Activated T-helper 1 cell treated with anti-CD3 and anti-CD28 coated beads, Interleukin-12 subunit alpha, Interleukin-12 subunit beta, Interleukin-2, Interleukin-4 antibody, amounts not matched to agents 30 ng/mL and 10 ng/mL and 1 ng/mL, durations not matched to agents 14 hours and 24 hours and 36 hours (primary cell): ENCODE data around the gene PSME4. TPM values are rescaled to one million over a fixed set of nuclear protein-coding genes. Genes with fewer than 3 reads are reported as not detected.

Experiments used
- DNase-seq: peaks from one replicate; pipeline ENCODE4 v3.0.0; 2021; ENCODE audit warnings: low spot score
- H3K27ac Mint-ChIP-seq: one replicate; pipeline ENCODE4 v1.8.0; 2021; ENCODE audit warnings: mild to moderate bottlenecking, mixed read lengths
- H3K27me3 Mint-ChIP-seq: one replicate; pipeline ENCODE4 v1.8.0; 2022; ENCODE audit warnings: mild to moderate bottlenecking, moderate library complexity, mixed read lengths; ENCODE audit not compliant: insufficient read depth
- H3K36me3 Mint-ChIP-seq: one replicate; pipeline ENCODE4 v1.8.0; 2021; ENCODE audit warnings: low read depth, mixed read lengths
- H3K4me1 Mint-ChIP-seq: one replicate; pipeline ENCODE4 v1.8.0; 2021; ENCODE audit warnings: low read depth, mixed read lengths
- H3K4me3 Mint-ChIP-seq: one replicate; pipeline ENCODE4 v1.8.0; 2021; ENCODE audit warnings: mild to moderate bottlenecking, moderate library complexity, mixed read lengths
- H3K9me3 Mint-ChIP-seq: one replicate; pipeline ENCODE4 v1.8.0; 2021; ENCODE audit warnings: mixed read lengths
- intact Hi-C: fragments of 100-400 bp; cut with micrococcal nuclease; formaldehyde crosslinking; loops from one replicate; pipeline ENCODE4 v1.15.1; 2024
- total RNA-seq: library from RNA; stranded (reverse); gene quantifications from 2 replicates; pipeline ENCODE4 v1.2.3, GENCODE V29; 2022

PSME4 gene
- total RNA-seq, 1 donor from 2014 or later, result 59.7 TPM

- Mint-ChIP-seq H3K27me3 (no peaks in the 10 kb centered on the region), H3K36me3 (peaks cover 40% of the 10 kb centered on the region), H3K4me3 (no peak overlapping the region), H3K27ac (no peak overlapping the region), H3K4me1 (no peaks in the 10 kb centered on the region), H3K9me3 (no peaks in the 10 kb centered on the region)
- DNase-seq, result no peak
- intact Hi-C loops, result no loop called here
Observed at GRCh38 chr2:53905396-53905795, 65.4 kb downstream of the PSME4 start.

- DNase-seq, result no peak
- no peaks in the 10 kb centered on the region for H3K4me1 Mint-ChIP-seq
- H3K36me3 Mint-ChIP-seq, result peaks cover 44% of the 10 kb centered on the region
- H3K9me3 Mint-ChIP-seq, result no peaks in the 10 kb centered on the region
- H3K27ac Mint-ChIP-seq, result no peak overlapping the region
- no peaks in the 10 kb centered on the region for H3K27me3 Mint-ChIP-seq
- intact Hi-C loops, result no loop called here
- no peak overlapping the region for H3K4me3 Mint-ChIP-seq
Observed at GRCh38 chr2:53903011-53903410, 67.8 kb downstream of the PSME4 start.

- no peaks in the 10 kb centered on the region for H3K9me3 Mint-ChIP-seq
- DNase-seq, result no peak
- H3K4me1 Mint-ChIP-seq, result no peaks in the 10 kb centered on the region
- peaks cover 36% of the 10 kb centered on the region for H3K36me3 Mint-ChIP-seq
- intact Hi-C loops, result no loop called here
- no peaks in the 10 kb centered on the region for H3K27me3 Mint-ChIP-seq
- no peak overlapping the region for H3K27ac Mint-ChIP-seq
- no peak overlapping the region for H3K4me3 Mint-ChIP-seq
Observed at GRCh38 chr2:53901192-53901591, 69.6 kb downstream of the PSME4 start.

- H3K4me3 Mint-ChIP-seq, result no peak overlapping the region
- H3K9me3 Mint-ChIP-seq, result no peaks in the 10 kb centered on the region
- H3K27me3 Mint-ChIP-seq, result no peaks in the 10 kb centered on the region
- peaks cover 38% of the 10 kb centered on the region for H3K36me3 Mint-ChIP-seq
- DNase-seq, result no peak
- H3K27ac Mint-ChIP-seq, result no peak overlapping the region
- intact Hi-C loops, result no loop called here
- H3K4me1 Mint-ChIP-seq, result no peaks in the 10 kb centered on the region
Observed at GRCh38 chr2:53896864-53897263, 73.9 kb downstream of the PSME4 start.

GRCh38 chr2:53886406-53887280 is 84.2 kb downstream of the PSME4 start:
- DNase-seq, result no peak
- no peaks in the 10 kb centered on the region for H3K9me3 Mint-ChIP-seq
- intact Hi-C loops, result loop anchor here (2.0 kb wide), 1 partner anchor 78 kb away; no protein-coding TSS in a partner anchor

GRCh38 chr2:53884883-53885282 is 85.9 kb downstream of the PSME4 start:
- no peak for DNase-seq
- no peaks in the 10 kb centered on the region for H3K9me3 Mint-ChIP-seq
- H3K4me3 Mint-ChIP-seq, result no peak overlapping the region
- H3K36me3 Mint-ChIP-seq, result peaks cover 55% of the 10 kb centered on the region
- H3K27me3 Mint-ChIP-seq, result no peaks in the 10 kb centered on the region
- no peak overlapping the region for H3K27ac Mint-ChIP-seq
- intact Hi-C loops, result no loop called here
- H3K4me1 Mint-ChIP-seq, result peaks cover 23% of the 10 kb centered on the region

More at GRCh38 chr2:53886406-53887280, 84.2 kb downstream of the PSME4 start:
- Mint-ChIP-seq H3K4me1 (peaks cover 23% of the 10 kb centered on the region), H3K4me3 (no peak overlapping the region), H3K27me3 (no peaks in the 10 kb centered on the region), H3K27ac (peak overlapping the region; percentile 0), H3K36me3 (peaks cover 54% of the 10 kb centered on the region)

- H3K4me3 Mint-ChIP-seq, result no peak overlapping the region
- H3K36me3 Mint-ChIP-seq, result peaks cover 38% of the 10 kb centered on the region
- no peaks in the 10 kb centered on the region for H3K9me3 Mint-ChIP-seq
- H3K4me1 Mint-ChIP-seq, result peaks cover 20% of the 10 kb centered on the region
- intact Hi-C loops, result no loop called here
- no peak overlapping the region for H3K27ac Mint-ChIP-seq
- H3K27me3 Mint-ChIP-seq, result no peaks in the 10 kb centered on the region
- DNase-seq, result no peak
Observed at GRCh38 chr2:53881986-53882385, 88.8 kb downstream of the PSME4 start.

- DNase-seq, result no peak
- no peak overlapping the region for H3K27ac Mint-ChIP-seq
- H3K27me3 Mint-ChIP-seq, result no peaks in the 10 kb centered on the region
- H3K36me3 Mint-ChIP-seq, result peaks cover 32% of the 10 kb centered on the region
- H3K4me1 Mint-ChIP-seq, result peaks cover 13% of the 10 kb centered on the region
- intact Hi-C loops, result no loop called here
- H3K4me3 Mint-ChIP-seq, result no peak overlapping the region
- H3K9me3 Mint-ChIP-seq, result no peaks in the 10 kb centered on the region
Observed at GRCh38 chr2:53881360-53881759, 89.4 kb downstream of the PSME4 start.

- H3K27me3 Mint-ChIP-seq, result no peaks in the 10 kb centered on the region
- H3K9me3 Mint-ChIP-seq, result no peaks in the 10 kb centered on the region
- peaks cover 29% of the 10 kb centered on the region for H3K36me3 Mint-ChIP-seq
- no peak overlapping the region for H3K4me3 Mint-ChIP-seq
- intact Hi-C loops, result no loop called here
- no peak overlapping the region for H3K27ac Mint-ChIP-seq
- H3K4me1 Mint-ChIP-seq, result peaks cover 12% of the 10 kb centered on the region
- no peak for DNase-seq
Observed at GRCh38 chr2:53880756-53881155, 90.0 kb downstream of the PSME4 start.

GRCh38 chr2:53877556-53877955 is 93.2 kb downstream of the PSME4 start:
- Mint-ChIP-seq H3K27me3 (no peaks in the 10 kb centered on the region), H3K4me3 (no peak overlapping the region), H3K36me3 (peaks cover 26% of the 10 kb centered on the region), H3K27ac (no peak overlapping the region), H3K4me1 (no peaks in the 10 kb centered on the region), H3K9me3 (no peaks in the 10 kb centered on the region)
- no peak for DNase-seq
- intact Hi-C loops, result no loop called here

- no peaks in the 10 kb centered on the region for H3K4me1 Mint-ChIP-seq
- H3K9me3 Mint-ChIP-seq, result no peaks in the 10 kb centered on the region
- H3K27me3 Mint-ChIP-seq, result no peaks in the 10 kb centered on the region
- no peak overlapping the region for H3K4me3 Mint-ChIP-seq
- intact Hi-C loops, result no loop called here
- no peak for DNase-seq
- H3K36me3 Mint-ChIP-seq, result peaks cover 26% of the 10 kb centered on the region
- no peak overlapping the region for H3K27ac Mint-ChIP-seq
Observed at GRCh38 chr2:53877112-53877511, 93.7 kb downstream of the PSME4 start.

GRCh38 chr2:53874401-53874950 is 96.3 kb downstream of the PSME4 start:
- DNase-seq, result no peak
- H3K36me3 Mint-ChIP-seq, result peaks cover 20% of the 10 kb centered on the region
- no peaks in the 10 kb centered on the region for H3K27me3 Mint-ChIP-seq
- H3K4me3 Mint-ChIP-seq, result no peak overlapping the region
- no peaks in the 10 kb centered on the region for H3K9me3 Mint-ChIP-seq
- no peaks in the 10 kb centered on the region for H3K4me1 Mint-ChIP-seq
- H3K27ac Mint-ChIP-seq, result no peak overlapping the region
- intact Hi-C loops, result no loop called here

GRCh38 chr2:53867773-53868172 is 103.0 kb downstream of the PSME4 start:
- Mint-ChIP-seq H3K36me3 (peaks cover 24% of the 10 kb centered on the region), H3K4me3 (no peak overlapping the region), H3K27ac (no peak overlapping the region), H3K9me3 (no peaks in the 10 kb centered on the region), H3K27me3 (no peaks in the 10 kb centered on the region), H3K4me1 (no peaks in the 10 kb centered on the region)
- intact Hi-C loops, result loop anchor here (5.0 kb wide), 1 partner anchor 80 kb away; the partner anchor contains the start of genes ASB3 and ERLEC1
- DNase-seq, result no peak
